ENCODE results near the gene PRR36.

Gene PRR36

DNA sequence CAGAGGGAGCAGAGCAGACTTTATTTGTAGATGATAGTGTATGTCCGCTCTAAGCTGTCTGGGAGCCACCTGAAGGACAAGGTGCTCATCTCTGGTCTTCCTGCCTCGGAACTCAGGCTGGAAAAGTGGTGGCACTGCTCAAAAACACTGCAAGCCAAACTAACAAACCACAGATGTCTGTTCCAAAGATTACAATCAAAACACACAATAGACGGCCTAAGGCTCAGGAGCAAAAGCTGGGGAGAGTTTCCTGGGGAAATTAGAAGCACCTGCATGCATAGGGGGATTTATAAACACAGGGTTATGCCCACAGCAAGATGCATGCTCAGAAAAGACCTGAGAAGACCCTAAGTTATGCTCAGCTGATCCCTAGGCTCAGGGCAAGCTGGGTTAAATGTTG lies 53.6 kb downstream of the PRR36 start:
- TF ChIP-seq CTCF (conservative IDR thresholded peaks at IDR 0.05): no peak
- no peak overlapping the region for H3K27ac ChIP-seq

- no peak for TF ChIP-seq CTCF (conservative IDR thresholded peaks at IDR 0.05)
- no peak overlapping the region for H3K27ac ChIP-seq
These were observed 54.9 kb downstream of the PRR36 start for GRCh38 chr19:7819337-7819736.

- no peak for TF ChIP-seq CTCF (conservative IDR thresholded peaks at IDR 0.05)
- H3K27ac ChIP-seq: no peak overlapping the region
These were observed 55.4 kb downstream of the PRR36 start for GRCh38 chr19:7818806-7819205.

Data from VCaP (cell line).